Activated CD8-positive, alpha-beta memory T cell treated with anti-CD3 and anti-CD28 coated beads, Interleukin-2, amount 50 U/mL, for 48 hours (primary cell): ENCODE data around the gene CPT2.
"Not testable (repeated sequence)": the region's sequence is repeated elsewhere in the genome, so short reads cannot be mapped to it uniquely, and the experiment has no call there.

Source experiments
- DNase-seq: peaks from one replicate; pipeline ENCODE4 v3.0.0-alpha.2; 2020

The CPT2 gene

GRCh38 chr1:53182716-53183094 is 13.9 kb upstream of the CPT2 start:
- DNase-seq, result no peak

GRCh38 chr1:53183095-53183990 is 13.3 kb upstream of the CPT2 start:
- DNase-seq, result no peak

- DNase-seq, result not testable (repeated sequence)
Observed at GRCh38 chr1:53185955-53186297, 10.7 kb upstream of the CPT2 start.

- no peak for DNase-seq
Observed at GRCh38 chr1:53186533-53186932, 10.1 kb upstream of the CPT2 start.

GRCh38 chr1:53187401-53187800 is 9.2 kb upstream of the CPT2 start:
- DNase-seq, result no peak

- no peak for DNase-seq
Observed at GRCh38 chr1:53188099-53188498, 8.5 kb upstream of the CPT2 start.

GRCh38 chr1:53189061-53189460 is 7.6 kb upstream of the CPT2 start:
- no peak for DNase-seq

GRCh38 chr1:53190210-53190611 is 6.4 kb upstream of the CPT2 start:
- no peak for DNase-seq

- no peak for DNase-seq
Observed at GRCh38 chr1:53195246-53196016, 1.2 kb upstream of the CPT2 start.

- no peak for DNase-seq
Observed at GRCh38 chr1:53196017-53196484, 573 bp upstream of the CPT2 start.

- DNase-seq, result no peak
Observed at GRCh38 chr1:53197291-53198200, 922 bp downstream of the CPT2 start.

- DNase-seq, result no peak
Observed at GRCh38 chr1:53198241-53198651, 1.6 kb downstream of the CPT2 start.

GRCh38 chr1:53203466-53203865 is 6.8 kb downstream of the CPT2 start:
- DNase-seq, result no peak

GRCh38 chr1:53205496-53205895 is 8.9 kb downstream of the CPT2 start:
- DNase-seq, result not testable (repeated sequence)

- not testable (repeated sequence) for DNase-seq
Observed at GRCh38 chr1:53206083-53206685, 9.6 kb downstream of the CPT2 start.

GRCh38 chr1:53206735-53207379 is 10.2 kb downstream of the CPT2 start:
- DNase-seq, result no peak

GRCh38 chr1:53207726-53208125 is 11.1 kb downstream of the CPT2 start:
- DNase-seq, result no peak

- no peak for DNase-seq
Observed at GRCh38 chr1:53210352-53210751, 13.7 kb downstream of the CPT2 start.

- no peak for DNase-seq
Observed at GRCh38 chr1:53210954-53211353, 14.3 kb downstream of the CPT2 start.

GRCh38 chr1:53214376-53214940 is 17.8 kb downstream of the CPT2 start:
- no peak for DNase-seq

GRCh38 chr1:53218201-53218600 is 21.6 kb downstream of the CPT2 start:
- no peak for DNase-seq

- DNase-seq, result no peak
Observed at GRCh38 chr1:53219711-53220110, 23.1 kb downstream of the CPT2 start.
